Measurements from ENCODE around the gene TRPC6. TPM values are rescaled to one million over a fixed set of nuclear protein-coding genes. Genes with fewer than 3 reads are reported as not detected.

TRPC6 gene
- total and polyA plus RNA-seq, 2 of the 8 experiments (the other 6 are each of a cell fraction or from before 2014, with no cell fraction given) = 0.26 to 0.39 TPM

GRCh38 chr11:101446726-101447125 lies 137.1 kb downstream of the TRPC6 start (continued):
- TF ChIP-seq TAF7 (optimal IDR thresholded peaks at IDR 0.05; ENCODE audit: borderline replicate concordance, low read depth, low read length) (no peak), JUND (IDR thresholded peaks at IDR 0.05; ENCODE audit: low read length) (no peak), POLR2AphosphoS5 (IDR thresholded peaks at IDR 0.05; ENCODE audit: low read depth, low read length) (no peak), TCF12 (IDR thresholded peaks at IDR 0.05; ENCODE audit: low read depth, low read length) (no peak), CREB1 (IDR thresholded peaks at IDR 0.05) (no peak), CBX8 (IDR thresholded peaks at IDR 0.05; ENCODE audit: borderline replicate concordance, low read depth, low read length) (no peak), BRCA1 (IDR thresholded peaks at IDR 0.05; ENCODE audit: low read depth, low read length) (no peak)
